H54 (cell line): ENCODE data around the gene SYNRG.

Experiments used
- DNase-seq: peaks from one replicate; pipeline ENCODE4 v3.0.0; 2011; ENCODE audit warnings: low spot score, mixed read lengths; ENCODE audit not compliant: insufficient read length
- FAIRE-seq: peaks from 3 replicates; lab custom pipeline; 2011; peaks lifted over from hg19 to GRCh38; lab: Jason Lieb, UNC
- POLR2A ChIP-seq: IDR thresholded peaks from 2 replicates; pipeline ENCODE4 v1.6.1; 2011; ENCODE audit warnings: low read depth, mild to moderate bottlenecking, low read length

Gene SYNRG

DNA sequence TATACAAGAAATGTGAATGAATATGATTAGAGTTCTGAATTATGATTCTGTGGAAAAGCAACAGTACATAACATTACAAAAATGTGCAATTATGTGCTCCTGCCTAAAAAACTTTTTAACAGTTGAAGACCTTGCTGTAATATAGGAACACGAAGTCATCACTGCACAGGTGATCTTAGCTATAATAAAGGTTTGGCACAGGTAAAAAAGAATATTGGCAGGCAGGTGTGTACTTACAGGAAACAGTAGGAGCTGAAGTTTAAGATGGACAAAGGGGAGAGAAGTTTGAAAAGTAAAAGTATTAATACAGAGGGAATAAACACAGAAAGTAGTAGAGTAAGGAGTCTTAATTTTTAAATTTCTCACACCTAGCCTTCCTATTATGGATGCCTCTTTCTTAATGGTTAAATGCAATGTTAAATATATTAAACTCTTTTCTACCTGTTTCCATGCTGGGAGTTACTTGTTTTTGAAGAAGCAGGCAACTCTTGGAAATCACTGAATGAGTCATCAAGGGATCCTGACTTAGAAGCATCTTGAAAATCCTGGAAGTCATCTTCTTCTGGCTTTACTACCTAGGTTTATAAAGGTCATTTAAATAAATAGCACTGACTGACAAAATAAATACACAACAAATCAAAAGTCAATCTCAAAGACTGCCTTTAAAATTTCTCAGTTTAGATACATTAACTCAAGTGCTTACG is 40.7 kb downstream of the SYNRG start:
- no peak for TF ChIP-seq POLR2A
- FAIRE-seq: no peak
- DNase-seq: no peak

DNA sequence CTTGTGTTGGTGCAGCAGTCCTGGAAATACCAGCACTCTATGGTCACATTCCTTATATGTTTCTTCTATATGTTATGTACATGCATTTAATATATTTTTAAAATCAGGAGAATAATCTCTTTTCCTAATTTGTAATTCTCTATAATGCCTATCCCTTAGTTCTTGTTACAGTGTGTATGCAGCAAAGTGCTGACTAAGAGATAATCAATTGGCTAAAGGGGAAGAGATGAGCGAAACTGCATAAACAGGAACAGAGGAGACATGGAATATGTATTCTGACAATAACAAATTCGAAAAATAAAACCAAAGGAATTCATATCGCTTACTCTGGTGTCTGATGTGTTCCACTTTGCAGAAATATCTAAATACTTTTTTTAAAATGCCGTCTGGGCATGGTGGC is 41.7 kb downstream of the SYNRG start:
- no peak for TF ChIP-seq POLR2A
- FAIRE-seq: no peak
- no peak for DNase-seq

DNA sequence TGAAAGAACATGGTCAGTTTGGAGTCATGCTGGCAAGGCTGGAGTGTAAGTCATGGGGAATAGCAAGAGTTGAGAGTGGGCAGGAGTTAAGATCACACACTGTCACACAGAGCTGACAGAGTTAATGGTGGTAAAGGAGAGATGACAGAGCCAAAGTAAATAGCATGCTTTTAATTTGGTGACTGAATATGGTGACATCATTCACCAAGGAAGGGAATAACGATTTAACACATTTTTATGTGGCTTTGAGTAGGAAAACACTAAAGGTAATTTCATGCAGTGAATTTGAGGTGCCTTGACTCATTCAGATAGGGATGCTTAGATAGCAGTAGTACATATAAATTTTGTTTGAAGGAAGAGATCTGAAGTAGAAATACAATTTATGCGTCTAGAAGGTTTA is 42.1 kb downstream of the SYNRG start:
- no peak for DNase-seq
- no peak for FAIRE-seq
- no peak for TF ChIP-seq POLR2A

DNA sequence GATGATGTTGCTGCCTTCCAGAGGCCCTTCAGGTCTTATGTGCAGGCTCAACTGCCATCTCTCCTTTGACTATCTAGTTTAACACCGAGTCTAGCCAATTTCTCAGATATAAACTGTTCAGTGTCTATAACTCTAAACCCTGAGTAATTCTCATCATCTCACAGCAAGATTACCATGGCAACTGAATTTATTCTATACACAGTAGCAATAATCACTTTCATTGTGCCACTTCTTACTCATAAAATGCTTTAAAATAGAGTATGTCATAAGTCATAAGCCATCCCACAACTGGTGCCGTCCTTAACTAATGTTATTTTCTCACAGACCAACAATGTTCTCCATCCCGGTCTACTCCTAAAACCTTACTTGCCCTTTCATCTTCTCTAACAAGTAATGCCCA is 45.0 kb downstream of the SYNRG start:
- TF ChIP-seq POLR2A: no peak
- DNase-seq (no peak), FAIRE-seq (no peak)

DNA sequence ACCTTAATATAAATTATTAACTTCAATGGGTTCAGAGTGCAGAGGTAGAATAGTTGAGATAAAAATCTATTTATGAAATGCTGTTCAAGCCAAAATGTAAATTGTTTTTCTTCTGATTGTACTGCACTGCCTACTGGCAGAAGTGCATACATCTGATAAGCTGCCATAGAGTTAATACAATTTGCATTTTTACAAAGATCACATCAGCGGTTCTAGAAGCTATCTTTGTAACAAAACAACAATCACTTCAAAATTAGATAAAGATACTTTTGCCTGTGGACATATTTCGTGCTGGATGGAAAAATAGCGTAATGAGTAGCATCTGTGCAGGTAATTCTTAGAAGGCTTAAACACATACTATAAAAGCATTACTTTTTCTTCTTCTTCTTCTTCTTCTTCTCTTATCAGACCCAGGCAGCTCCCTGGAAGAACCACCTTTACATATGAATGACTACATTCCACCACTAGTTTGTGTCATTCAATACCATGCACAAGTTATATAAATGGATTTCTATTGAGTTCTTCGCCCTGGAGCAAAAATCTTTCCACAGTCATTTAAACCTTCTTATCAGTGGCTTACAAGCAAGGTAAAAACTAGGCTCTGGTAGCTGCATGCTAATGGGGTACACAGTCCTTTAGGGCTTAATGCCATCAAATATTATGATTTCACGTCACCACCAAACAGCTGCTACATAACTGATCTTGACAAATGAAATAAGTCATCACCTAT is 47.0 kb downstream of the SYNRG start:
- no peak for TF ChIP-seq POLR2A
- FAIRE-seq (no peak), DNase-seq (no peak)

DNA sequence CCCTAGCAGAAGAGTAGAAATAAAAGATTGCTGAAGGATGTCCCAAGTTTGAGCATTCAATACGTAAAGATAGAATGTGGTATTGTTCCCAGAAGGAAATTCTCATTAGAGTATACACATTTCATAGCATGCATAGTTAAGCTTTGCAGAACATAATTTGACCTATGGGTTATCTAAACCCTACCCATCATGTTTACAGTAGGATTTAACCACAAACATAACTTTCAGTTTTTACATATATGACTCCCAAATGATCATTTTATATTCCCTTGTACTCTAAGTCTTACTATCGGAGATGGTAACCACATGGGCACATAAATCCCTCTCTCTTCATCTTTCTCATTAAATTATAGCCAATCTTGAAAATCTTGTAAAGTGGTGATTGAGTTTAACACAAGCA is 50.9 kb downstream of the SYNRG start:
- DNase-seq: no peak
- TF ChIP-seq POLR2A: no peak
- FAIRE-seq: no peak

DNA sequence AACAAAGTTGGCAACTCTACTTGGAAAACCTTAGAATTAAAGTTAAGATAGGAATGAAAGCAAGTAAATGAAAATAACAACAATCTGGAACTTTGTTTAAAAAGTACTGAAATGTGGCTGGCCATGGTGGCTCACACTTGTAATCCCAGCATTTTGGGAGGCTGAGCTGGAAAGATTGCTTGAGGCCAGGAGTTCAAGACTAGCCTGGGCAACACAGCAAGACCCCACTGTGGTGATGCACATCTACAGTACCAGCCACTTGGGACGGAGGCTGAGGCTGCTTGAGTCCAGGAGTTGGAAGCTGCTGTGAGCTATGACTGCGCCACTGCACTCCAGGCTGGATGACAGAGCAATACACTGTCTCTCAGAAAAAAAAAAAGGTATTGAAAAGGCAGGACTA is 51.7 kb downstream of the SYNRG start:
- no peak for DNase-seq
- no peak for TF ChIP-seq POLR2A
- FAIRE-seq: no peak

DNA sequence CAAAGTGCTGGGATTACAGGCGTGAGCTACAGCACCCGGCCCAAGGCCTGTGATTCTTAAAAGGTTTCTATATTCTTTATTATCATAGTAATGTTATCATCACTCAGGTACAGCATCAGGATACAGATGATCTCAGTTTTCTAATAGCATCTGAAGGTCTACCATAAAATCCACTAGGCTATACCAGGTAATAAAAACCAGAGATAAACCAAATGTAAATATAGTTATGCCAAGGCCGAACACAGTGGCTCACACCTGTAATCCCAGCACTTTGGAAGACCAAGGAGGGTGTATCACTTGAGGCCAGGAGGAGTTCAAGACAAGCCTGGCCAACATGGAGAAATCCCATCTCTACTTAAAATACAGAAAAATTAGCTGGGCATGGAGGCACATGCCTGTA is 53.8 kb downstream of the SYNRG start:
- DNase-seq (no peak), FAIRE-seq (no peak)
- TF ChIP-seq POLR2A: no peak

DNA sequence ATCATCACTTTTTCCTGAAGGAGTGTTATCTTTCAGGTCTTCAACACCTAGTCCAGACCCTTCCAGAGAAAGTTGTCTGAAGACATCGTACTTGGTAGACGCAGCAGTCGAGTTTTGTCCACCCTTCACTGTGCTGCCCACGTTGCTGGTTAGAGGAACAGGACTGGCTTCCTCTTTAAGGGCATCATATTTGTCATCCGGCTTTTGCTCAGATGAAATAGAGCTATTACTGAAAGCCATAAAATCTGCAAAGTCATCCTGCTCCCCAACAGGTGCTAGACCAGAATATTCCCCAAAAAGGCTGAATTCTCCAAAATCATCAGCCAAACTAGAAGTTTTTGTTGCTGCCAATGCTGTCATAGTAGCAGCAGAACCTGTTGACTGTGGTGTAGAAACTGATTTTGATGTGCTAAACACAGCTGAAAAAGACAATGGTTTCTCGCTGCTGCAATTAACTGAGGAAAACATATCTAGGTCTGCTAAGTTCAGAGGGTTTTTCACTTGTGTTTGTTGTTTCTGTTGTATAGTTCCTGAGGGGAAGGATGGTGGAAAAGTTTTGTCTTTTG is 55.7 kb downstream of the SYNRG start:
- TF ChIP-seq POLR2A: no peak
- DNase-seq: no peak
- no peak for FAIRE-seq

DNA sequence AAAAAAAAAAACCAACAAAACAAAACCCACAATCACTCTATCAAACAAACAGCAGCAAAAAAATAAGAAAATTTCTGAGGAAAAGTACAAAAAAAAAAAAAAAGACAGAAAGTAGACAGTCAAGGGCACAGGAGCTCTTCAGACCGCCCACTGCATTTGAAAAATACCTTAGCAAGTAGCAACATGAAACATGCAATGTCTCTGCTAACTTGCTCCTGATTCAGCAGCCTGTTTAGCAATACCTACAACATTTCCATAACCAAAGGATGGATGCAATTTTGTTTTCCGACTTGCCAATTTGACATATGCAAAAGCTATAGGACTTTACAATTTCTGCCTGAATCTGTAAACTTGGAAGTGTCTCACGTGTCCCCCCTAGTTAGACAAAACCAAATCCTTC is 57.4 kb downstream of the SYNRG start:
- DNase-seq: no peak
- TF ChIP-seq POLR2A: no peak
- no peak for FAIRE-seq

DNA sequence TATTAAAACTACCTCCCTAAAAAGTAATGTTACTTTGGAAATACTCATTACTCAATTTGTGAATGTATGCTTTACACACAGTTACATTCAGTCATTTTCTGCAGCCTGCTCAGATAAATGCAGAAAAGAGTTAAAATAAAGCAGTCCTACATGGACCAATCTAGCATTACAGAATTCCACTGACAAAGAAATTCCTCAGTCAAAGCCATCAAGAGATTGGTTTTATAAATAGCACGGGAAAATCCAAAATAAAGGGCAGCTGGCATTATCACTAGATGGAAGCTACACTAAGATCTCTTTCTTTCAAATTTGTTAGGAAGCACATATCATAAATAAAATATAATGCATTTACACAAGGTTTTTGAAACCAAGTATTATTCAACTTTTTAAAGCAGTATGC is 61.2 kb downstream of the SYNRG start:
- no peak for TF ChIP-seq POLR2A
- DNase-seq (no peak), FAIRE-seq (no peak)

DNA sequence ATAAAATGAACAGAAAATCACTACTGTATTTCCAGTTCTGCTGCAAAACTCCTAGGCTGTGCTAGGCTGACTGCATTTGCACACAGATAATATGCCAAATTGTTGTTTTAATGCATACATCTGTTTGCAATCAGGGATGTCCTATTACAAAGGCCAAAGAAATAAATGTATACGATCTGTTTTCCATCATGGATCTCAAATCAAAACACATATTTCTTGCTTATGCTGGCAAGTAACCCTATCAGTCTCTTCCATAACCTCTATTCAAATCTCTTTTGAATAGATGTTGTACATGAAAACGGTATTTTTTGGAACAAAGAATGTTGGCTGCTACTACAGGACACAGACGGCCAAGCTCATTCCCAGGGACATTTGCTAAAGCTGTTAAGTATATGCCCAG is 62.9 kb downstream of the SYNRG start:
- no peak for DNase-seq

DNA sequence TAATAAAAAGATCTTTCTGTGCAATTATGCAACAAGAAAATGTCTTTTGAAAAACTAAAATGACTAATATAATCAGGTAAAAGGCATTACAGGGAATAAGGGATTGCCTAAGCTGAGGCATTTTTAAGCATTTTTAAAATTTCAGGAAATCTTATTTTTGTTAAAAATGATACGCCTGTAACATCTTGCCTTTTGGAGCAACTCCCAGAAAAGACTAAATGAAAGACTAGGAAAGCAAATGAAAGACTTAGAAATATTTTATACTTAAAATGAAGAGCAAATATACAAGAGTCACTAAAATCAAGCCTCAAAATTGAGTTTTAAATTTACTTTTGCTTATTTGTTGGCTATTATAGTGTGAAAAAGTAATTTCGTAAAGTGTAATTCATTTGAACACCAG is 63.7 kb downstream of the SYNRG start:
- DNase-seq (no peak), FAIRE-seq (no peak)
- no peak for TF ChIP-seq POLR2A

More for the DNA sequence above, 62.9 kb downstream of the SYNRG start:
- no peak for FAIRE-seq
- TF ChIP-seq POLR2A: no peak

DNA sequence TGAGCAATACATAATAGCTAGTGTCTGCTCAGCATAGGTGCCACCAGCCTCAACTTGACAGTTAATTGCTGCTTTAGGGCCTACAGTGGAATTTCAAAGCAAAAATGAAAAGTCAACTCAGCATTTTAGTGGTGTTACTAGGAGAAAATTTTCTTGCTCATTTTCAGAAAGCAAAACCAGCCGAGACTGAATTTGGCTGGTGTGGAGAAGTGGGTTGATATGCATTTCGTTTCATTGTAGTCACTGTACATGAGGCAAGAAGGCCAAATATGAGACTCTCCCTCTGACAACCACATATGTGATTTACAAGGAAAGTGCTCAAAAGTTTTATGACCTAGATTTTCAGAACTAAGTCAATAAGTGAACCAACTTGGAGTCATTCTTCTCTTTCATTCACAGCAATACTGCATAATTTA is 65.6 kb downstream of the SYNRG start:
- no peak for TF ChIP-seq POLR2A
- no peak for FAIRE-seq
- DNase-seq: no peak
